Cardiac muscle cell (in vitro differentiated cells and primary cell): ENCODE data around the gene CRAT. TPM values are rescaled to one million over a fixed set of nuclear protein-coding genes. Genes with fewer than 3 reads are reported as not detected.
A peak's percentile ranks its signal among the peaks of the same experiment; 100 is the strongest.
"Not testable (repeated sequence)": the region's sequence is repeated elsewhere in the genome, so short reads cannot be mapped to it uniquely, and the experiment has no call there.

ENCODE experiments used
- DNase-seq, 2 donors: peaks; one replicate each; pipeline versions ENCODE4 v3.0.0 to v3.0.0-alpha.2; 2010 to 2017; ENCODE audit warnings: low read depth in 1 of 2, low spot score in 1 of 2
- H3K27ac ChIP-seq: fragments of 200-600 bp; sonication (generic); 2 replicates; pipeline ENCODE4 v1.5.1; 2016
- H3K27me3 ChIP-seq: fragments of 200-600 bp; sonication (generic); 2 replicates; pipeline ENCODE4 v1.6.0; 2016; ENCODE audit warnings: control low read depth
- H3K36me3 ChIP-seq: fragments of 200-600 bp; sonication (generic); 2 replicates; pipeline ENCODE4 v1.5.1; 2016; ENCODE audit warnings: control low read depth
- H3K4me1 ChIP-seq: fragments of 200-600 bp; sonication (generic); 2 replicates; pipeline ENCODE4 v1.8.1; 2017; ENCODE audit warnings: low read depth, mild to moderate bottlenecking, mixed run types
- H3K4me3 ChIP-seq: fragments of 200-600 bp; sonication (generic); 2 replicates; pipeline ENCODE4 v1.5.1; 2016; ENCODE audit warnings: mild to moderate bottlenecking
- H3K9me3 ChIP-seq: fragments of 200-600 bp; sonication (generic); 2 replicates; pipeline ENCODE4 v1.5.1; 2017; ENCODE audit warnings: low read depth, mild to moderate bottlenecking, control low read depth
- CTCF ChIP-seq: IDR thresholded peaks from 2 replicates; pipeline ENCODE4 v1.5.1; 2012; ENCODE audit warnings: low read depth, mild to moderate bottlenecking, low read length
- polyA plus RNA-seq: library from polyadenylated mRNA; unstranded; fragments of >200 nt; fragmentation: Nextera tagmentation; extraction: Ambion mirVana; gene quantifications from 2 replicates; pipeline ENCODE4 v1.2.1, GENCODE V29; 2016
- total RNA-seq: library from RNA; depleted of rRNA; stranded (reverse); fragments of >200 nt; gene quantifications from 2 replicates; pipeline ENCODE4 v1.2.3, GENCODE V29; 2016

Gene CRAT
- total and polyA plus RNA-seq, 2 experiments from 2014 or later, result 80.6 to 81.6 TPM

DNA sequence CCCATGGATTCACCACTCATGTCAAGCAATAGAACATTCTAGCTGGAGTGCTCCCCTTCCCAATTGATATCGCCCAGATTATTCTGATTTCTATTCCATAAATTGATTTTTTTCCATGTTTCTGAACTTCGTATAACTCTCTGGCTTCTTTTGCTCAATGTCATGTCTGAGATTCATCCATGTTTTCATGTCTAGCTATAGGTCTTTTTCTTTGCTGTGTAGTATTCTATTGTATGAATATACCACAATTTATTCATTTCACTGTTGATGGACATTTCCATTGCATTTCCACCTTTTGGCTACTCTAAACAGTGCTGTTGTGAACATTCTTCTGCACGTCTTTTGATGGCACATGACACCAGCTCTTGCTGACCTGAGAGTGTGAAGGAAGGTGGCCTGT lies 20.2 kb upstream of the CRAT start:
- H3K4me1 ChIP-seq, result peaks cover 9% of the 10 kb centered on the region
- H3K27me3 ChIP-seq, result no peaks in the 10 kb centered on the region
- no peak overlapping the region for H3K27ac ChIP-seq
- no peaks in the 10 kb centered on the region for H3K9me3 ChIP-seq
- no peak for DNase-seq
- peaks cover 7% of the 10 kb centered on the region for H3K36me3 ChIP-seq
- no peak for TF ChIP-seq CTCF
- H3K4me3 ChIP-seq, result no peak overlapping the region

DNA sequence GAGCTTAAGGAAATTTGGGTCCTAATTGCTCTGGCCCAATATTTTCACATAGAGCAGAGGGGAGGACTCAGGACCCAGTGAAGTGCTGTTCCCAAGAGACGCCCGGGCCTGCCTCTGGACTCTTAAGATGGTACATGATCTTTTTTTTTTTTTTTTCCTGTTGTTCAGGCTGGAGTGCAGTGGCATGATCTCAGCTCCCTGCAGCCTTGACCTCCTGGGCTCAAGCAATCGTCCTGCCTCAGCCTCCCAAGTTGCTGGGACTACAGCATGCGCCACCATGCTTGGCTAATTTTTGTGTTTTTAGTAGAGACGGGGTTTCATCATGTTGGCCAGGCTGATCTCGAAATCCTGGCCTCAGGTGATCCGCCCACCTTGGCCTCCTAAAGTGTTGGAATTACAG lies 19.7 kb upstream of the CRAT start:
- not testable (repeated sequence) for H3K9me3 ChIP-seq, H3K4me1 ChIP-seq, DNase-seq, H3K27me3 ChIP-seq, H3K27ac ChIP-seq, H3K4me3 ChIP-seq, H3K36me3 ChIP-seq

GRCh38 chr9:129128689-129129088 lies 18.1 kb upstream of the CRAT start:
- TF ChIP-seq CTCF, result no peak
- no peak for DNase-seq
- Histone ChIP-seq H3K27me3 (no peaks in the 10 kb centered on the region), H3K27ac (no peak overlapping the region), H3K4me3 (no peak overlapping the region), H3K4me1 (peaks cover 9% of the 10 kb centered on the region), H3K36me3 (peaks cover 8% of the 10 kb centered on the region), H3K9me3 (no peaks in the 10 kb centered on the region)

DNA sequence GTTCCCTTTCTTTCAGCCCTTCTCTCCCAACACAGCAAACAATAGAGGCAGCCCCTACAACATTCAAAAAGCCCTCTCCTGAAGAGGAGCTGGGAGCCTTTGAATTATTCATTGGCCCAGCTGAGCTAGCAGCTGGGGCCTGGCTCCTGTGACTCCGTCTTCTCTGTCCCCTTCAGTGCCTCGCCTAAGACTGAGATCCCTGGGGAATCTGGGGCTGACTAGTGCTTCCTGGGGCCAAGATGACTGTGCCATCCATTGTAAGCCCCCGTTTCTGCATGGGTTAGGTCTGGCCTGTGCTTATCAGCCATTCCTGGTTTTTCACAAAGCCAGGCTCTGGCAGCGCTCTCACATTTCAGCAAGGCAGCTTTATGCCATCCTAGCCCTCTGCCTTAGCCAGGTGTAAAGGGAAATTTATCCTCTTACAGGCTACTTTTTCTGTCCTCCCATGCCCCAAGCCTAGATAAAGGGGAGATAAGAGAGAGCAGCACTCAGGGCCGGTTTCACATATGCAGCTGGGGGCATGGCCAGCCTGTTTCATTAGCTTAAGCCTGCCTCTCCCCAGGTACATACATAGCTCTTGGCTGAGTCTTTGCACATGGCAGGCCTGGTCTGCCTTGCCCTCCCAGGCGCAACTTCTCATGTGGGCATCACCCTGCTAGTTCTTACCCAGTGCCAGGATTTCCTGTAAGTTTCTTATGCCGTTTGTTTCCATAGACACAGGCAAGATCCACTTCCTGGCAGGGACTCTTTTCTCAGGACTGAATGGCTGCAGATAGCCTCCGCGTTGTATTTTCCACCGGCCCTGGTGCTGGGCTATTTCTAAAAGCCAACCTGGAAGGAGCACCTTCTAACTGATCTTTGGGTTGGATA lies 16.4 kb upstream of the CRAT start:
- Histone ChIP-seq H3K9me3 (no peaks in the 10 kb centered on the region), H3K27ac (peak overlapping the region; percentile 70), H3K36me3 (peaks cover 9% of the 10 kb centered on the region), H3K4me3 (no peak overlapping the region), H3K27me3 (no peaks in the 10 kb centered on the region), H3K4me1 (peaks cover 6% of the 10 kb centered on the region)
- no peak for TF ChIP-seq CTCF
- no peak for DNase-seq

GRCh38 chr9:129125478-129125877 lies 14.9 kb upstream of the CRAT start:
- Histone ChIP-seq H3K36me3 (peaks cover 7% of the 10 kb centered on the region), H3K27me3 (no peaks in the 10 kb centered on the region), H3K27ac (no peak overlapping the region), H3K9me3 (no peaks in the 10 kb centered on the region), H3K4me1 (peaks cover 6% of the 10 kb centered on the region), H3K4me3 (no peak overlapping the region)
- peak in 1 of 2 donors; percentile 92 for DNase-seq
- TF ChIP-seq CTCF, result no peak

DNA sequence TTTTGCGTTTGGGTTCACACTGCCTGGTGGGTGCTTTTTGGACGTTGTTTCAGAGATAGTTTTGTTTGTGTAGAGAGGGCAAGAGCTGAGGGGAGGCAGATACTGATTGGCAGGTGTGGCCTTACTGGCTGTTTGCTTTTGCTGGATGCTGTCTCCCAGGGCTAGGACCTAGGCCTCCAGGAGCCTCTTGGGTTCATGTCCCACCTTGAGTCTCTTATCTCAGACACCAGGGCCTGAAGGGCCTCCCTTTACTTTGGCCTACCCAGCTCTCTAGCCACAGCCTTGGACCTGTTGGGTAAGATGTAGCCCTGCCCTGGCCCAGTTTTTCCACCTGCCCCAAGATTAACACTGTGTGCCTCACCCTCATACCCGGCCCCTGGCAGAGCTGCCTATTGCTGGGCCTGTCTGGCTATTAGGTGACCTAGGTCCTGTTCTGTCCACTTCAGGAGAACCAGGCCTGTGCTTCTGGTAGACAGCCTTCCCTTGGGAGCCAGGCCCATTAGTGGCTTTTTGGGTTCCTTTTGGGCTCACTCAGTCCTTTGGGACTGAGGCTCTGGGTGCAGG lies 14.0 kb upstream of the CRAT start:
- no peaks in the 10 kb centered on the region for H3K27me3 ChIP-seq
- no peak for TF ChIP-seq CTCF
- H3K4me1 ChIP-seq, result peaks cover 6% of the 10 kb centered on the region
- no peak overlapping the region for H3K4me3 ChIP-seq
- H3K27ac ChIP-seq, result no peak overlapping the region
- H3K9me3 ChIP-seq, result no peaks in the 10 kb centered on the region
- no peak for DNase-seq
- peaks cover 6% of the 10 kb centered on the region for H3K36me3 ChIP-seq

GRCh38 chr9:129122976-129123375 lies 12.4 kb upstream of the CRAT start:
- not testable (repeated sequence) for H3K36me3 ChIP-seq, H3K9me3 ChIP-seq, H3K27me3 ChIP-seq, H3K4me1 ChIP-seq, DNase-seq, H3K27ac ChIP-seq, H3K4me3 ChIP-seq
